ENCODE results near the gene RHBDD3.

Gene RHBDD3

GRCh38 chr22:29230972-29231875, 36.6 kb downstream of the RHBDD3 start:
- TF ChIP-seq CTCF (IDR thresholded peaks at IDR 0.05), result no peak
- no peak for DNase-seq
- peak overlapping the region; percentile 25 for H3K27ac Mint-ChIP-seq
- no peaks in the 10 kb centered on the region for H3K4me1 Mint-ChIP-seq
- peaks cover 11% of the 10 kb centered on the region for H3K9me3 Mint-ChIP-seq
- H3K4me3 Mint-ChIP-seq, result no peak overlapping the region
- no peaks in the 10 kb centered on the region for H3K27me3 Mint-ChIP-seq (ENCODE audit: low read depth, poor library complexity)
- peaks cover 25% of the 10 kb centered on the region for H3K36me3 Mint-ChIP-seq (ENCODE audit: low read depth)

- no peaks in the 10 kb centered on the region for H3K9me3 Mint-ChIP-seq
- H3K4me1 Mint-ChIP-seq, result peaks cover 22% of the 10 kb centered on the region
- no peak overlapping the region for H3K27ac Mint-ChIP-seq
- peaks cover 4% of the 10 kb centered on the region for H3K36me3 Mint-ChIP-seq (ENCODE audit: low read depth)
- H3K27me3 Mint-ChIP-seq (ENCODE audit: low read depth, poor library complexity), result no peaks in the 10 kb centered on the region
- TF ChIP-seq CTCF (IDR thresholded peaks at IDR 0.05), result no peak
- H3K4me3 Mint-ChIP-seq, result no peak overlapping the region
- no peak for DNase-seq
Measured at GRCh38 chr22:29226351-29226981, 41.3 kb downstream of the RHBDD3 start.

GRCh38 chr22:29225422-29226090, 42.2 kb downstream of the RHBDD3 start:
- H3K27ac Mint-ChIP-seq, result no peak overlapping the region

GRCh38 chr22:29224859-29225410, 42.8 kb downstream of the RHBDD3 start:
- no peak for TF ChIP-seq CTCF (IDR thresholded peaks at IDR 0.05)
- Mint-ChIP-seq H3K4me3 (no peak overlapping the region), H3K27me3 (ENCODE audit: low read depth, poor library complexity) (no peaks in the 10 kb centered on the region), H3K4me1 (peaks cover 33% of the 10 kb centered on the region), H3K36me3 (ENCODE audit: low read depth) (peaks cover 15% of the 10 kb centered on the region), H3K27ac (no peak overlapping the region), H3K9me3 (no peaks in the 10 kb centered on the region)
- no peak for DNase-seq

More at GRCh38 chr22:29225422-29226090, 42.2 kb downstream of the RHBDD3 start:
- H3K9me3 Mint-ChIP-seq, result no peaks in the 10 kb centered on the region
- TF ChIP-seq CTCF (IDR thresholded peaks at IDR 0.05), result no peak
- DNase-seq, result no peak
- peaks cover 10% of the 10 kb centered on the region for H3K36me3 Mint-ChIP-seq (ENCODE audit: low read depth)
- no peaks in the 10 kb centered on the region for H3K27me3 Mint-ChIP-seq (ENCODE audit: low read depth, poor library complexity)
- H3K4me1 Mint-ChIP-seq, result peaks cover 27% of the 10 kb centered on the region
- no peak overlapping the region for H3K4me3 Mint-ChIP-seq

GRCh38 chr22:29224121-29224858, 43.5 kb downstream of the RHBDD3 start:
- Mint-ChIP-seq H3K27ac (no peak overlapping the region), H3K4me1 (peaks cover 38% of the 10 kb centered on the region), H3K27me3 (ENCODE audit: low read depth, poor library complexity) (no peaks in the 10 kb centered on the region), H3K4me3 (no peak overlapping the region), H3K9me3 (no peaks in the 10 kb centered on the region), H3K36me3 (ENCODE audit: low read depth) (peaks cover 18% of the 10 kb centered on the region)
- no peak for DNase-seq
- no peak for TF ChIP-seq CTCF (IDR thresholded peaks at IDR 0.05)
